ENCODE data around the gene TMEM109. TPM values are rescaled to one million over a fixed set of nuclear protein-coding genes. Genes with fewer than 3 reads are reported as not detected.

The TMEM109 gene
- total and polyA plus RNA-seq, 2 of the 13 experiments (the other 11 are each of a cell fraction or from before 2014, with no cell fraction given): 7.7 to 18.0 TPM

DNA sequence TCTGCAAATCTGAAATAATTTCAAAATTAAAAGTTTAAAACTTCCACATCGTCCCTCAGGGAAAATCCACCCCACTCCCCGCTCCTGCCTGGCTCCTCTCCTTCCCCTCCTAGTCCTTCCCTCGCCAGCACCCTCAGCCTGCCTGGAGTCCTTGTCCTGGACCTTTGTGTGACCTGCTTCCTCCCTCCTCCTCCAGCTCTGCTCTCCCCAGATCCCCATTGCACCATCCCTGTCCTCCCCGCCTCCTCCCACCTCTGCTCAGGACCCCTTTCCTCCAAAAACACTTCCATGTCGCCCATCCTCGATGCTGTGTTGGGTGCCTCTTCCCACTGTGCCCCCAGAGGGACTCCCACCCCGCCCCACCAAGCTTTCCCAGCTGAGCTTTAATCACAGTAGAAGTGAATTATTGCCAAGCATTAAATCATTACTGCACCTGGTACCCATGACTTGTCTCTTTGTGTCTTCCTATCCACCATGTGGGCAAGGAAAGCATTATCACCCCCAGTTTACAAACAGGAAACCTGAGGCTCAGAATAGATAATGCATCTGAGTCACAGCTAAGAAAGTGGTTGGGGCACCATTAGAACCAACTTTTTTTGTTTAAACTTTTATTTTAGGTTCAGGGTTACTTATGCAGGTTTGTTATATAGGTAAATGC is 49.0 kb upstream of the TMEM109 start (continued):
- TF ChIP-seq, protein P1, sequence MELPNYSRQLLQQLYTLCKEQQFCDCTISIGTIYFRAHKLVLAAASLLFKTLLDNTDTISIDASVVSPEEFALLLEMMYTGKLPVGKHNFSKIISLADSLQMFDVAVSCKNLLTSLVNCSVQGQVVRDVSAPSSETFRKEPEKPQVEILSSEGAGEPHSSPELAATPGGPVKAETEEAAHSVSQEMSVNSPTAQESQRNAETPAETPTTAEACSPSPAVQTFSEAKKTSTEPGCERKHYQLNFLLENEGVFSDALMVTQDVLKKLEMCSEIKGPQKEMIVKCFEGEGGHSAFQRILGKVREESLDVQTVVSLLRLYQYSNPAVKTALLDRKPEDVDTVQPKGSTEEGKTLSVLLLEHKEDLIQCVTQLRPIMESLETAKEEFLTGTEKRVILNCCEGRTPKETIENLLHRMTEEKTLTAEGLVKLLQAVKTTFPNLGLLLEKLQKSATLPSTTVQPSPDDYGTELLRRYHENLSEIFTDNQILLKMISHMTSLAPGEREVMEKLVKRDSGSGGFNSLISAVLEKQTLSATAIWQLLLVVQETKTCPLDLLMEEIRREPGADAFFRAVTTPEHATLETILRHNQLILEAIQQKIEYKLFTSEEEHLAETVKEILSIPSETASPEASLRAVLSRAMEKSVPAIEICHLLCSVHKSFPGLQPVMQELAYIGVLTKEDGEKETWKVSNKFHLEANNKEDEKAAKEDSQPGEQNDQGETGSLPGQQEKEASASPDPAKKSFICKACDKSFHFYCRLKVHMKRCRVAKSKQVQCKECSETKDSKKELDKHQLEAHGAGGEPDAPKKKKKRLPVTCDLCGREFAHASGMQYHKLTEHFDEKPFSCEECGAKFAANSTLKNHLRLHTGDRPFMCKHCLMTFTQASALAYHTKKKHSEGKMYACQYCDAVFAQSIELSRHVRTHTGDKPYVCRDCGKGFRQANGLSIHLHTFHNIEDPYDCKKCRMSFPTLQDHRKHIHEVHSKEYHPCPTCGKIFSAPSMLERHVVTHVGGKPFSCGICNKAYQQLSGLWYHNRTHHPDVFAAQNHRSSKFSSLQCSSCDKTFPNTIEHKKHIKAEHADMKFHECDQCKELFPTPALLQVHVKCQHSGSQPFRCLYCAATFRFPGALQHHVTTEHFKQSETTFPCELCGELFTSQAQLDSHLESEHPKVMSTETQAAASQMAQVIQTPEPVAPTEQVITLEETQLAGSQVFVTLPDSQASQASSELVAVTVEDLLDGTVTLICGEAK (IDR thresholded peaks at IDR 0.05): no peak
- TF ChIP-seq, protein P1 (CRISPR knock-in tag; IDR thresholded peaks at IDR 0.05): no peak
- TF ChIP-seq ZNF678 (CRISPR knock-in tag; IDR thresholded peaks at IDR 0.05) (no peak), CC2D1A (CRISPR knock-in tag; IDR thresholded peaks at IDR 0.05) (no peak), MATR3 (CRISPR knock-in tag; IDR thresholded peaks at IDR 0.05) (no peak), GABPB1 (CRISPR knock-in tag; IDR thresholded peaks at IDR 0.05) (no peak), KLF15 (CRISPR knock-in tag; IDR thresholded peaks at IDR 0.05; ENCODE audit: borderline replicate concordance) (no peak), ISX (CRISPR knock-in tag; conservative IDR thresholded peaks at IDR 0.05) (no peak), NBN (conservative IDR thresholded peaks at IDR 0.05) (no peak), ZNF282 (IDR thresholded peaks at IDR 0.05; ENCODE audit: partially characterized antibody) (no peak), ZNF572 (CRISPR knock-in tag; IDR thresholded peaks at IDR 0.05) (no peak), CHD2 (IDR thresholded peaks at IDR 0.05; ENCODE audit: low read depth, low read length) (no peak), MAF1 (CRISPR knock-in tag; IDR thresholded peaks at IDR 0.05; ENCODE audit: borderline replicate concordance) (no peak), ZNF589 (CRISPR knock-in tag; conservative IDR thresholded peaks at IDR 0.05) (no peak)
